ENCODE data around the gene TTYH2. TPM values are rescaled to one million over a fixed set of nuclear protein-coding genes. Genes with fewer than 3 reads are reported as not detected.

Gene TTYH2
- total and polyA plus RNA-seq, 2 experiments from 2014 or later: 1.4 to 3.9 TPM

DNA sequence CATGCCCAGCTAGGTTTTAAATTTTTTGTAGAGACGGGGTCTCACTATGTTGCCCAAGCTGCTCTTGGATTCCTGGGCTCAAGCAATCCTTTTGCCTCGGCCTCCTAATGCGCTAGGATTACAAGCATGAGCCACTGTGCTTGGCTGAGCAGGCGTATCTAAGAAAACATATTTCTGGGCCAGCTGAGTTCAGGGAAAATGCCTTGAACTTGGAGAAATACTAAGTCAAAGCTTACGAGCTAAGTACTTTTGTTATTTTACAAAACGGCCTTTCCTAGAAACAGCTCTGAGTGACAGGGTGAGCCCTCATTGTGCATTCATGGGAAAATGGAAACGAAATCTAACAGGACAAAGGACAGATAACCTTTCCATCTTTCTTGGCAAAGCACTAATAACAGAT, 85.4 kb downstream of the TTYH2 start (continued):
- TF ChIP-seq, protein P1, sequence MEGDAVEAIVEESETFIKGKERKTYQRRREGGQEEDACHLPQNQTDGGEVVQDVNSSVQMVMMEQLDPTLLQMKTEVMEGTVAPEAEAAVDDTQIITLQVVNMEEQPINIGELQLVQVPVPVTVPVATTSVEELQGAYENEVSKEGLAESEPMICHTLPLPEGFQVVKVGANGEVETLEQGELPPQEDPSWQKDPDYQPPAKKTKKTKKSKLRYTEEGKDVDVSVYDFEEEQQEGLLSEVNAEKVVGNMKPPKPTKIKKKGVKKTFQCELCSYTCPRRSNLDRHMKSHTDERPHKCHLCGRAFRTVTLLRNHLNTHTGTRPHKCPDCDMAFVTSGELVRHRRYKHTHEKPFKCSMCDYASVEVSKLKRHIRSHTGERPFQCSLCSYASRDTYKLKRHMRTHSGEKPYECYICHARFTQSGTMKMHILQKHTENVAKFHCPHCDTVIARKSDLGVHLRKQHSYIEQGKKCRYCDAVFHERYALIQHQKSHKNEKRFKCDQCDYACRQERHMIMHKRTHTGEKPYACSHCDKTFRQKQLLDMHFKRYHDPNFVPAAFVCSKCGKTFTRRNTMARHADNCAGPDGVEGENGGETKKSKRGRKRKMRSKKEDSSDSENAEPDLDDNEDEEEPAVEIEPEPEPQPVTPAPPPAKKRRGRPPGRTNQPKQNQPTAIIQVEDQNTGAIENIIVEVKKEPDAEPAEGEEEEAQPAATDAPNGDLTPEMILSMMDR (conservative IDR thresholded peaks at IDR 0.05; ENCODE audit: low read depth in 2 of 2): no peak
- TF ChIP-seq EZH2 (IDR thresholded peaks at IDR 0.05; ENCODE audit: low read depth, unreplicated experiment) (no peak), POLR2AphosphoS5 (IDR thresholded peaks at IDR 0.05; ENCODE audit: low read depth) (no peak), ZNF331 (CRISPR knock-in tag; IDR thresholded peaks at IDR 0.05; ENCODE audit: low read depth) (no peak), JUNB (IDR thresholded peaks at IDR 0.05; ENCODE audit: unreplicated experiment) (no peak), NANOG (IDR thresholded peaks at IDR 0.05; ENCODE audit: borderline replicate concordance) (no peak), CREB1 (CRISPR knock-in tag; IDR thresholded peaks at IDR 0.05; ENCODE audit: low read depth) (no peak)
- TF ChIP-seq, protein P2, sequence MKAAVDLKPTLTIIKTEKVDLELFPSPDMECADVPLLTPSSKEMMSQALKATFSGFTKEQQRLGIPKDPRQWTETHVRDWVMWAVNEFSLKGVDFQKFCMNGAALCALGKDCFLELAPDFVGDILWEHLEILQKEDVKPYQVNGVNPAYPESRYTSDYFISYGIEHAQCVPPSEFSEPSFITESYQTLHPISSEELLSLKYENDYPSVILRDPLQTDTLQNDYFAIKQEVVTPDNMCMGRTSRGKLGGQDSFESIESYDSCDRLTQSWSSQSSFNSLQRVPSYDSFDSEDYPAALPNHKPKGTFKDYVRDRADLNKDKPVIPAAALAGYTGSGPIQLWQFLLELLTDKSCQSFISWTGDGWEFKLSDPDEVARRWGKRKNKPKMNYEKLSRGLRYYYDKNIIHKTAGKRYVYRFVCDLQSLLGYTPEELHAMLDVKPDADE (IDR thresholded peaks at IDR 0.05): no peak

DNA sequence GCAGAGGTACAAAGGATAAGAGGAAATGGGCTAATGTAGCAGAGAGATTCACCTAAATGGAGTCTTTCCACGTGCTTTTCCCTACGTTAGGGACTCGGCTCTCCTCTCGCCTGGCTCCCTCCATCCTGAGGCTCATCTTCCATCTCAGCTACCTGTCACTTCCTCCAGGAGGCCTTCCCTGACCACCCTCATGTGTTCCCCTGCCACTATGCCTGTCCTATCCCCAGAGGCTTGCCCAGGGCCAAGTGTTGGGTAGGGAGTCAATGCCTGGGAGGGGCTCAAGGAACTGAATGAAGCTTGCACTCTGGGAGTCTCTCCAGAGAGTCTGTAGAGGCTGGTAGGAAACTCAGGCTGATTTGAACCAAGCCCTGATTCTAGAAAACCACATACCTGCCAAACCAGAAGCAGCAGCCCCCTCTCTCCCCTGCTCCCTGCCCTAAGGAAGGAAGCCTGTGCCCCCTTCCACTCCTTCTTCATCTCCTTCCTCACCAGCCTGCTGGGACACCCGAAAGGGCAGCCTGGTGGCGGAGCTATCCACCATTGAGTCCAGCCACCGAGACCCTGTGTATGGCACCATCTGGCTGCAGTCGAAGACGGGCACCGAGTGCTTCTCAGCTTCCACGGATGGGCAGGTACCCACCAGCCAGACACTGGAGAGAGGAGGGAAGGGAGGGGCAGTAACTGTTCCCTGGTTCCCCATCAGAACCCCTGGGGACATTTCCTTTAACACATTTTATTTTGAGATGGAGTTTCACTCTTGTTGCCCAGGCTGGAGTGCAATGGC, 86.0 kb downstream of the TTYH2 start:
- 0 out of 2 replicates have a peak overlapping the region, but pooled peaks have one; percentile 10 for H2AFZ ChIP-seq
- no peak overlapping the region for H3K27ac ChIP-seq (ENCODE audit: low read depth)
- H3K4me3 Mint-ChIP-seq: no peak overlapping the region
- H3K79me2 ChIP-seq (replicated peaks; ENCODE audit: insufficient read depth): no peaks in the 10 kb centered on the region
- ATAC-seq (no peak), DNase-seq (ENCODE audit: low spot score) (no peak)
- no peak overlapping the region for H3K4me2 ChIP-seq
- no peak overlapping the region for H3K4me3 ChIP-seq
- no peaks in the 10 kb centered on the region for H4K20me1 ChIP-seq (replicated peaks; ENCODE audit: insufficient read depth)
- H3K27me3 Mint-ChIP-seq (ENCODE audit: insufficient read depth, low read depth, poor library complexity): peaks cover 16% of the 10 kb centered on the region
- no peaks in the 10 kb centered on the region for H3F3A ChIP-seq (replicated peaks; ENCODE audit: low read depth)
- H3K9me3 Mint-ChIP-seq: no peaks in the 10 kb centered on the region; the same call in 2 of the 3 replicates
- no peaks in the 10 kb centered on the region for H3K9me2 ChIP-seq (ENCODE audit: insufficient read depth)
- no peaks in the 10 kb centered on the region; the same call in 2 of the 3 replicates for H3K36me3 Mint-ChIP-seq (ENCODE audit: low read depth)
- no peaks in the 10 kb centered on the region for H3K27me3 ChIP-seq (ENCODE audit: insufficient read depth)
- H3K36me3 ChIP-seq (ENCODE audit: insufficient read depth): no peaks in the 10 kb centered on the region
- no peak for TF ChIP-seq ZNF331 (CRISPR knock-in tag; IDR thresholded peaks at IDR 0.05; ENCODE audit: low read depth)
- TF ChIP-seq POLR2AphosphoS5 (IDR thresholded peaks at IDR 0.05; ENCODE audit: low read depth): no peak
- no peak for TF ChIP-seq JUNB (IDR thresholded peaks at IDR 0.05; ENCODE audit: unreplicated experiment)
- no peaks in the 10 kb centered on the region for H3K4me1 ChIP-seq (ENCODE audit: insufficient read depth)
- H3K4me1 Mint-ChIP-seq: peaks cover 2% of the 10 kb centered on the region; the same call in 1 of the 3 replicates
- no peak overlapping the region for H3K27ac Mint-ChIP-seq

DNA sequence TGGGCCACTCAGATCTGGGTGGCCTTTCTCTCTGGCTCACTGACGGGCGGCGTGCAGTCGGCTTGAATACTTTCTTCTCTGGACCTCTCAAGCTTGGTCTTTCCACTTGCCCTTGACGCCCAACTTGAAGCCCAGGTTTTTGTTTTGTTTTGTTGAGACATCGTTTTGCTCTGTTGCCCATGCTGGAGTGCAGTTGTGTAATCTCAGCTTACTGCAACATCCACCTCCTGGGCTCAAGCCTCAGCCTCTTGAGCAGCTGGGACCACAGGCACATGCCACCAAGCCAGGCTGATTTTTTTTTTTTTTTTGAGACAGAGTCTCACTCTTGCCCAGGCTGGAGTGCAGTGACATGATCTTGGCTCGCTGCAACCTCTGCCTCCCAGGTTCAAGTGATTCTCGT, 89.9 kb downstream of the TTYH2 start:
- no peaks in the 10 kb centered on the region for H3F3A ChIP-seq (replicated peaks; ENCODE audit: low read depth)
- peaks cover 15% of the 10 kb centered on the region for H3K27me3 Mint-ChIP-seq (ENCODE audit: insufficient read depth, low read depth, poor library complexity)
- no peak overlapping the region for H3K27ac ChIP-seq (ENCODE audit: low read depth)
- no peaks in the 10 kb centered on the region for H3K79me2 ChIP-seq (replicated peaks; ENCODE audit: insufficient read depth)
- no peak overlapping the region for H3K27ac Mint-ChIP-seq
- no peaks in the 10 kb centered on the region for H3K27me3 ChIP-seq (ENCODE audit: insufficient read depth)
- H3K4me1 Mint-ChIP-seq: peaks cover 4% of the 10 kb centered on the region; the same call in 2 of the 3 replicates
- no peak overlapping the region for H2AFZ ChIP-seq
- H3K4me2 ChIP-seq: no peak overlapping the region
- ATAC-seq (no peak), DNase-seq (ENCODE audit: low spot score) (no peak)
- no peak for TF ChIP-seq CREB1 (CRISPR knock-in tag; IDR thresholded peaks at IDR 0.05; ENCODE audit: low read depth)
- TF ChIP-seq NANOG (IDR thresholded peaks at IDR 0.05; ENCODE audit: borderline replicate concordance): no peak
- H3K4me1 ChIP-seq (ENCODE audit: insufficient read depth): no peaks in the 10 kb centered on the region; the same call in 1 of the 2 replicates
- no peak overlapping the region for H3K4me3 Mint-ChIP-seq
- H3K9me2 ChIP-seq (ENCODE audit: insufficient read depth): no peaks in the 10 kb centered on the region
- H3K36me3 ChIP-seq (ENCODE audit: insufficient read depth): no peaks in the 10 kb centered on the region
- H4K20me1 ChIP-seq (replicated peaks; ENCODE audit: insufficient read depth): no peaks in the 10 kb centered on the region
- H3K9me3 Mint-ChIP-seq: peaks cover 3% of the 10 kb centered on the region; the same call in 1 of the 3 replicates
- H3K4me3 ChIP-seq: no peak overlapping the region
- no peaks in the 10 kb centered on the region for H3K36me3 Mint-ChIP-seq (ENCODE audit: low read depth)
